Upper lobe of left lung (tissue), 4 donors: ENCODE results near the gene FCN1.

Source experiments
- CTCF ChIP-seq, 6 experiments: fragments of 450-650 bp in 4 of 6; fragments of 200-600 bp in 2 of 6; sonication (generic) in 2 of 6; IDR thresholded peaks; one replicate each; pipeline ENCODE4 v1.5.1; 2016 to 2019; ENCODE audit warnings: antibody characterized with exemption in 6 of 6
- POLR2A ChIP-seq, 4 donors: fragments of 450-650 bp; IDR thresholded peaks; one replicate each; pipeline ENCODE4 v1.5.1; 2016 to 2017; ENCODE audit warnings: antibody characterized with exemption in 4 of 4, mild to moderate bottlenecking in 2 of 4

- TF ChIP-seq CTCF (IDR thresholded peaks at IDR 0.05) (no peak), POLR2A (IDR thresholded peaks at IDR 0.05) (no peak)
These were observed 25.5 kb downstream of the FCN1 start for GRCh38 chr9:134892221-134892620.
